NCI-H1436 (cell line): ENCODE results near the gene TOPORS.
A peak's percentile ranks its signal among the peaks of the same experiment; 100 is the strongest.
"Not testable (repeated sequence)": the region's sequence is repeated elsewhere in the genome, so short reads cannot be mapped to it uniquely, and the experiment has no call there.

Experiments used
- DNase-seq: peaks from one replicate; lab custom pipeline; 2025; lab: John Stamatoyannopoulos, UW

TOPORS gene

GRCh38 chr9:32552172-32552872 is at the start of gene TOPORS, which contains the start of gene SMIM27:
Gene TOPORS, minus strand, starts transcription at chr9:32552586. Its CDS starts 150 bp downstream, at chr9:32552436.
Gene SMIM27, plus strand, starts transcription at chr9:32552327. Its CDS starts 108 bp downstream, at chr9:32552435.
- DNase-seq: peak; percentile 87

GRCh38 chr9:32599021-32599420 is 46.6 kb upstream of the TOPORS start:
- not testable (repeated sequence) for DNase-seq

- DNase-seq: no peak
These were observed 44.5 kb upstream of the TOPORS start for GRCh38 chr9:32596936-32597335.

GRCh38 chr9:32596096-32596865 is 43.9 kb upstream of the TOPORS start:
- DNase-seq: no peak

GRCh38 chr9:32590898-32591297 is 38.5 kb upstream of the TOPORS start:
- DNase-seq: no peak

- no peak for DNase-seq
These were observed 38.1 kb upstream of the TOPORS start for GRCh38 chr9:32590476-32590875.

- DNase-seq: no peak
These were observed 36.8 kb upstream of the TOPORS start for GRCh38 chr9:32589083-32589723.

- DNase-seq: no peak
These were observed 35.5 kb upstream of the TOPORS start for GRCh38 chr9:32587901-32588300.

- no peak for DNase-seq
These were observed 32.4 kb upstream of the TOPORS start for GRCh38 chr9:32584784-32585183.

- DNase-seq: peak; percentile 40
These were observed 29.2 kb upstream of the TOPORS start for GRCh38 chr9:32581512-32582143.

GRCh38 chr9:32580631-32581300 is 28.4 kb upstream of the TOPORS start:
- DNase-seq: no peak

GRCh38 chr9:32579706-32580331 is 27.4 kb upstream of the TOPORS start:
- peak; percentile 51 for DNase-seq

- no peak for DNase-seq
These were observed 26.6 kb upstream of the TOPORS start for GRCh38 chr9:32578976-32579375.

- no peak for DNase-seq
These were observed 24.9 kb upstream of the TOPORS start for GRCh38 chr9:32577316-32577715.

GRCh38 chr9:32574858-32575257 is 22.5 kb upstream of the TOPORS start:
- no peak for DNase-seq

GRCh38 chr9:32573821-32574220 is 21.4 kb upstream of the TOPORS start:
- no peak for DNase-seq

- DNase-seq: peak; percentile 88
These were observed 20.6 kb upstream of the TOPORS start, which contains the start of gene NDUFB6 for GRCh38 chr9:32572900-32573523. Gene NDUFB6, minus strand, starts transcription at chr9:32573159. Its CDS starts 99 bp downstream, at chr9:32573060.

GRCh38 chr9:32571969-32572899 is 19.8 kb upstream of the TOPORS start:
- DNase-seq: peak; percentile 61

GRCh38 chr9:32570262-32570661 is 17.9 kb upstream of the TOPORS start:
- no peak for DNase-seq

GRCh38 chr9:32566770-32567169 is 14.4 kb upstream of the TOPORS start:
- no peak for DNase-seq
